ENCODE results near the gene CD300H.

CD300H gene

GRCh38 chr17:74569020-74570003, 2.0 kb upstream of the CD300H start:
- no peaks in the 10 kb centered on the region for H3K36me3 ChIP-seq (ENCODE audit: insufficient read depth, low read length)
- no peaks in the 10 kb centered on the region for H3K9me2 ChIP-seq (replicated peaks; ENCODE audit: low read depth, low read length)
- no peak for TF ChIP-seq CTCF (conservative IDR thresholded peaks at IDR 0.05; ENCODE audit: low read length)
- TF ChIP-seq EZH2phosphoT487 (IDR thresholded peaks at IDR 0.05; ENCODE audit: borderline replicate concordance): no peak
- no peak overlapping the region for H3K9ac ChIP-seq (ENCODE audit: low read depth, low read length, poor library complexity, severe bottlenecking)
- no peaks in the 10 kb centered on the region for H3F3A ChIP-seq (ENCODE audit: low read depth)
- H4K20me1 ChIP-seq (ENCODE audit: insufficient read depth, low read length, poor library complexity, severe bottlenecking): no peaks in the 10 kb centered on the region
- no peak overlapping the region for H3K4me2 ChIP-seq (ENCODE audit: low read depth, low read length, poor library complexity, severe bottlenecking)
- no peaks in the 10 kb centered on the region for H3K27me3 ChIP-seq (ENCODE audit: insufficient read depth, low read length, poor library complexity, severe bottlenecking)
- no peaks in the 10 kb centered on the region for H3K4me1 ChIP-seq (ENCODE audit: insufficient read depth, low read length, poor library complexity, severe bottlenecking)
- H3K4me3 ChIP-seq (ENCODE audit: low read length, poor library complexity, severe bottlenecking): no peak overlapping the region
- H3K79me2 ChIP-seq (ENCODE audit: insufficient read depth, low read length): no peaks in the 10 kb centered on the region
- no peak overlapping the region for H2AFZ ChIP-seq (ENCODE audit: low read length)
- H3K9me3 ChIP-seq (ENCODE audit: insufficient read depth, low read depth, low read length): no peaks in the 10 kb centered on the region

- no peak overlapping the region for H3K4me2 ChIP-seq (ENCODE audit: low read depth, low read length, poor library complexity, severe bottlenecking)
These were observed 981 bp upstream of the CD300H start for GRCh38 chr17:74568106-74568873.

More at GRCh38 chr17:74568106-74568873, 981 bp upstream of the CD300H start:
- TF ChIP-seq CTCF (conservative IDR thresholded peaks at IDR 0.05; ENCODE audit: low read length) (no peak), EZH2phosphoT487 (IDR thresholded peaks at IDR 0.05; ENCODE audit: borderline replicate concordance) (no peak)
- Histone ChIP-seq H3K36me3 (ENCODE audit: insufficient read depth, low read length) (no peaks in the 10 kb centered on the region), H3K9ac (ENCODE audit: low read depth, low read length, poor library complexity, severe bottlenecking) (no peak overlapping the region), H3K4me1 (ENCODE audit: insufficient read depth, low read length, poor library complexity, severe bottlenecking) (no peaks in the 10 kb centered on the region), H3F3A (ENCODE audit: low read depth) (no peaks in the 10 kb centered on the region), H3K27me3 (ENCODE audit: insufficient read depth, low read length, poor library complexity, severe bottlenecking) (no peaks in the 10 kb centered on the region), H3K79me2 (ENCODE audit: insufficient read depth, low read length) (no peaks in the 10 kb centered on the region), H3K4me3 (ENCODE audit: low read length, poor library complexity, severe bottlenecking) (no peak overlapping the region), H4K20me1 (ENCODE audit: insufficient read depth, low read length, poor library complexity, severe bottlenecking) (no peaks in the 10 kb centered on the region), H3K9me2 (replicated peaks; ENCODE audit: low read depth, low read length) (no peaks in the 10 kb centered on the region), H2AFZ (ENCODE audit: low read length) (no peak overlapping the region), H3K9me3 (ENCODE audit: insufficient read depth, low read depth, low read length) (no peaks in the 10 kb centered on the region)

Measured in Loucy (cell line).